H7 (cell line): ENCODE measurements around the gene KCND2. TPM values are rescaled to one million over a fixed set of nuclear protein-coding genes. Genes with fewer than 3 reads are reported as not detected.

ENCODE experiments used
- DNase-seq: peaks from one replicate; pipeline ENCODE4 v3.0.0; 2012
- H3K27me3 ChIP-seq: 2 replicates; pipeline ENCODE4 v1.6.0; 2011; ENCODE audit warnings: mild to moderate bottlenecking, low read length; ENCODE audit not compliant: control insufficient read depth, insufficient read depth
- H3K36me3 ChIP-seq: replicated peaks from 2 replicates; pipeline ENCODE4 v1.5.1; 2011; ENCODE audit warnings: low read length; ENCODE audit not compliant: control insufficient read depth, insufficient read depth
- H3K4me3 ChIP-seq: 2 replicates; pipeline ENCODE4 v1.5.1; 2011; ENCODE audit warnings: low read depth, mild to moderate bottlenecking, control low read depth, low read length, moderate library complexity; ENCODE audit not compliant: insufficient read depth
- total RNA-seq: library from RNA; depleted of rRNA; stranded (reverse); fragments of >200 nt; shearing (Covaris generic); gene quantifications from 2 replicates; pipeline ENCODE4 v1.2.3, GENCODE V29; 2014

Gene KCND2
- total RNA-seq, 1 experiment from 2014 or later, result 3.4 TPM

- H3K36me3 ChIP-seq, result no peaks in the 10 kb centered on the region
- H3K27me3 ChIP-seq, result no peaks in the 10 kb centered on the region
- DNase-seq, result no peak
- no peak overlapping the region for H3K4me3 ChIP-seq
These were observed 447.3 kb downstream of the KCND2 start for GRCh38 chr7:120720317-120720716.

DNA sequence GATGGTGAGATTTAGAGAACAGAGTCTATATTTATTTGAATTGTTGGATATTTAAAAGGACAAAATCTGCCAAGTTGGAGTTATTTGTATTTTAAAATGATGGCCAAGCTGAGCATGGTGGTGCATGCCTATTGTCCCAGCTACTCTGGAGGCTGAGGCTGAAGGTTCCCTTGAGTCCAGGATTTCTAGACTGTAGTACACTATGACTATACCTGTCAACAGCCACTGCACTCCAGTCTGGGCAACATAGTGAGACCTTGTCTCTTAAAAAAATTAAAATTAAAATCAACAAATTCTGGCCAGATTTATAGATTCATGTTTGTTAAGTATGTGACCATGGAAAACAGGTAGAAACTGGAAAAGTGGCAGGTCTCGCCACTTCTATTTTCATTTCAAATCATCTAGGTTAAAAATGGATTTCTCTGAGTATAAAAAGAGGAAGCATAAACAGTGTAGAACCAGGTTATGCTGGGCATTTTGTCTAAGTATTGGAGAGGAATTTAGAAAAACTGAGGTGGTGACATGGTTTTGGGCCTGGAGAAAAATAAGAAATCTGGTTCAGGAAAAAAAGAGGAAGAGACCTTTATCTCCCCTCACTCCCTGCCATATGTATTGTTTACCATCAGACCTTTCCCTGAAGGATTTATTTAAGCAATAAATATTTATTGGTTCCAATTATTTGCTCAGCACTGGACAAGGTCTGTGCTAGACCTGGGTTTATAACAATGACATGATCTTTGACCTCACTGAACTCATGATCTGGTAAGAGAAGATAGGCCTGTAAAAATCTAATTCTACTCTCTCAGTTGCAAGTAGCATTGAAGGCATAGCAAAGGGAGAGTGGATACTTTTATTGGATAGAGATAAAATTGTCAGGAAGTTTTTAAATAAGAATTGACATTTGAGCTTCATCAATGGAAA is 450.8 kb downstream of the KCND2 start:
- Histone ChIP-seq H3K27me3 (no peaks in the 10 kb centered on the region), H3K36me3 (no peaks in the 10 kb centered on the region), H3K4me3 (no peak overlapping the region)
- DNase-seq, result no peak

- Histone ChIP-seq H3K36me3 (no peaks in the 10 kb centered on the region), H3K27me3 (no peaks in the 10 kb centered on the region), H3K4me3 (no peak overlapping the region)
- DNase-seq, result no peak
These were observed 451.5 kb downstream of the KCND2 start for GRCh38 chr7:120724448-120724847.

DNA sequence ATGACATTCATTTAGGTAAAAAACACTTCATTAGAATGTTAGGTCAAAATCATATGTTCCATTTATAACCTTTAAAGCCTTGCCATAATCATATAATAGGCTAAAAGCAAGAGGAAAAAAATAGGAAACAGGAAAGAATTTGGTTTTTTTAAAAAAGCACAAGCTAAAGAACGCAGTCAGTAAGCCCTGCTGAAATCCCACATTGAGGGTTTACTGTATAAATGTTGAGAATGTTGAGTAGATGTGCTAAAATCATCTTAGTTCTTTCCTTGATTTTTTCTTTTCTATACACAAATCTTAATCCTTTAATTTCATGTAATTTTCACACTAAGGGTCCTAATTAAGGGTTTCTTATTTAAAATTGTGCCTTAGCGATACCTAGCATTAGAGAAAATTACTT is 452.0 kb downstream of the KCND2 start:
- Histone ChIP-seq H3K36me3 (no peaks in the 10 kb centered on the region), H3K27me3 (no peaks in the 10 kb centered on the region), H3K4me3 (no peak overlapping the region)
- DNase-seq, result no peak

- Histone ChIP-seq H3K4me3 (no peak overlapping the region), H3K27me3 (no peaks in the 10 kb centered on the region), H3K36me3 (no peaks in the 10 kb centered on the region)
- DNase-seq, result no peak
These were observed 452.5 kb downstream of the KCND2 start for GRCh38 chr7:120725376-120726039.

GRCh38 chr7:120729245-120729644 is 456.3 kb downstream of the KCND2 start:
- Histone ChIP-seq H3K4me3 (no peak overlapping the region), H3K27me3 (no peaks in the 10 kb centered on the region), H3K36me3 (no peaks in the 10 kb centered on the region)
- no peak for DNase-seq

GRCh38 chr7:120731271-120731670 is 458.3 kb downstream of the KCND2 start:
- no peaks in the 10 kb centered on the region for H3K27me3 ChIP-seq
- H3K36me3 ChIP-seq, result no peaks in the 10 kb centered on the region
- no peak for DNase-seq

GRCh38 chr7:120732256-120732655 is 459.3 kb downstream of the KCND2 start:
- Histone ChIP-seq H3K36me3 (no peaks in the 10 kb centered on the region), H3K4me3 (no peak overlapping the region), H3K27me3 (no peaks in the 10 kb centered on the region)
- DNase-seq, result no peak

More at GRCh38 chr7:120731271-120731670, 458.3 kb downstream of the KCND2 start:
- H3K4me3 ChIP-seq, result no peak overlapping the region

GRCh38 chr7:120733143-120733542 is 460.2 kb downstream of the KCND2 start:
- no peaks in the 10 kb centered on the region for H3K27me3 ChIP-seq
- DNase-seq, result no peak
- H3K36me3 ChIP-seq, result no peaks in the 10 kb centered on the region
- no peak overlapping the region for H3K4me3 ChIP-seq

- DNase-seq, result no peak
- H3K27me3 ChIP-seq, result no peaks in the 10 kb centered on the region
- no peak overlapping the region for H3K4me3 ChIP-seq
- H3K36me3 ChIP-seq, result no peaks in the 10 kb centered on the region
These were observed 460.9 kb downstream of the KCND2 start for GRCh38 chr7:120733835-120734234.

- Histone ChIP-seq H3K36me3 (no peaks in the 10 kb centered on the region), H3K4me3 (no peak overlapping the region), H3K27me3 (no peaks in the 10 kb centered on the region)
- no peak for DNase-seq
These were observed 462.8 kb downstream of the KCND2 start for GRCh38 chr7:120735791-120736190.

DNA sequence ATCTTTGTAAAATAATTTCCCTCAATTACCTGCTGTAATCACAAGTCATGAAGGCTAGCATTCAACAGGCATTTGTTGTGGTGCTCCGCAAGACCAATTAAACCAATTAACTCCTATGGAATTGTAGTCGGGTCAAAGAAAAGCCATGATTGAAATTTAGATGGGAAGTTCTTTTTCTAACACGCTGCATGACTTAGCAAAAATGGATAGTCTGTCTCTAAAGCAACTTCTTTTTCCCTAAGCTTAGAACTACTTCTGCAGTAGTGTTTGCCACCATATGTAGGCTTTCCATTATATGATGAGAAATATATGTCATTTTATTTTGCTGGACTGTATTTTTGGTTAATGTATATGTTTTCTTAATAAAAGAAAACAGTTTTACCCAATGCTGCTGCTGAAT is 465.8 kb downstream of the KCND2 start:
- Histone ChIP-seq H3K36me3 (no peaks in the 10 kb centered on the region), H3K4me3 (no peak overlapping the region), H3K27me3 (no peaks in the 10 kb centered on the region)
- no peak for DNase-seq

DNA sequence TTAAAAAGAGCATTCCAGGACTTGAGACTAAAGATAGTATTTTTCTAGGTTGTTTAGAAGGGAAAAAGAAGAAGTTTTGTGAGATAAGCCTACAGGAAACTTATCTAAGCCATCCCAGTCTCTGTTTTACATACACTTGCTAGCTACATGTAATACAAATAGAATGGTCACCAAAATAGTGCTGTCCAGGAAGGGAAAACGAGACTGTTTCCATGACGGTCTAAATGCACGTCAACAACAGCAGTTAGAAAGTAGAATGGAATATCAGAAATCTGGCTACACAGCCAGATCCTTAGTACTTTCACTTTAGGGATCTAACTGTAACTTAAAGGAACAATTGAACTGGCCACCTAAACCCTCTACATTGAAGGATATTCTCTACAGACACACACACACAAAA is 467.4 kb downstream of the KCND2 start:
- Histone ChIP-seq H3K27me3 (no peaks in the 10 kb centered on the region), H3K36me3 (no peaks in the 10 kb centered on the region), H3K4me3 (no peak overlapping the region)
- no peak for DNase-seq

GRCh38 chr7:120741371-120742042 is 468.5 kb downstream of the KCND2 start:
- H3K4me3 ChIP-seq, result no peak overlapping the region
- H3K27me3 ChIP-seq, result no peaks in the 10 kb centered on the region
- DNase-seq, result no peak
- H3K36me3 ChIP-seq, result no peaks in the 10 kb centered on the region

DNA sequence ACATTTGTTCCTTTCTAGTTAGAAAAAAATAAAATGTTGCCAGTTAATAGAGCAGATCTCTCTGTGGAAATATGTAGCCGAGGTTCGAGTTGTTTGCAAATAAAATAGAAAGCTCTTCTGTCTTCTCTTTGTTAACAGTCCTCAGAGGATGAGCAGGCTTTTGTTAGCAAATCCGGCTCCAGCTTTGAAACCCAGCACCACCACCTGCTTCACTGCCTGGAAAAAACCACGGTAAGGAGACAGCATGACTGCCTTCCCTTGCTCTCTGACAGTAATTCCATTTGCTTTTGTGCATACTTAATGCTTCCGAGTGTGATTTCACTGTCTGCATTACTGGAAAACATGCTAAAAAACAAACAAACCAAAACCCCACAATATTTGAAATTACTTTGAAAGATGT is 469.4 kb downstream of the KCND2 start:
- H3K27me3 ChIP-seq, result no peaks in the 10 kb centered on the region
- H3K36me3 ChIP-seq, result no peaks in the 10 kb centered on the region
- H3K4me3 ChIP-seq, result no peak overlapping the region
- DNase-seq, result peak; percentile 2
